HuH-7 (cell line): Measurements from ENCODE around the gene CSTB.

Experiments used
- DNase-seq: peaks from one replicate; pipeline ENCODE4 v3.0.0; 2011; ENCODE audit warnings: low spot score

The CSTB gene

DNA sequence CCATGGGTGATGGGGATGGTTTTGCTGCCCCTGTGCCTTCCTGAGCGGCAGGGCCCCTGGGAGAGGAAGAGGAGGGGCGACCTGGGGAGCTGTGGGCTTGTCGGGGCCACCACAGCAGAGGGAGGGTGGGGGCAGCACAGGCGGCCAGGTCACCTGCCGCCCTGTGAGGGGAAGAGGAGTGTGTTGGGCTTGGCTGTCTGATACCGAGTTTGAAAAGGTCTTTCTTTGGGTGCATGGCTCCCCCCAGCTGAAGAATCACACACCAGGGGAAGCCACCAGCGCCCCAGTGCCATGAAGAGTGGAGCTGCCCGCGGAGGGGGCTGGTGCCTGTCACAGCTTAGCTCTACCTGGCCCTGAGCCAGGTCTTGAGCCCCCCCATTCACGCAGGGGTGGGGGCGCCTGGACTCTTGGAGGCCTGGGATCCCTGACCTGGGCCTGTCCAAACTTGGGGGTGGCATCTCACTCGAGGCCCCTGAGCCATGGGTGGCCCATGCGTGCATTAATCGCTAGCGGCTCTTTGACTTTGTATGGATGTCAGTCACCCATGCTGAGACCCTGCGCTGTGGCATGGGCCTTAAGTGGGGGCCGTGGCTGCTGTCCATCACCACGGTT lies 26.4 kb downstream of the CSTB start:
- no peak for DNase-seq

DNA sequence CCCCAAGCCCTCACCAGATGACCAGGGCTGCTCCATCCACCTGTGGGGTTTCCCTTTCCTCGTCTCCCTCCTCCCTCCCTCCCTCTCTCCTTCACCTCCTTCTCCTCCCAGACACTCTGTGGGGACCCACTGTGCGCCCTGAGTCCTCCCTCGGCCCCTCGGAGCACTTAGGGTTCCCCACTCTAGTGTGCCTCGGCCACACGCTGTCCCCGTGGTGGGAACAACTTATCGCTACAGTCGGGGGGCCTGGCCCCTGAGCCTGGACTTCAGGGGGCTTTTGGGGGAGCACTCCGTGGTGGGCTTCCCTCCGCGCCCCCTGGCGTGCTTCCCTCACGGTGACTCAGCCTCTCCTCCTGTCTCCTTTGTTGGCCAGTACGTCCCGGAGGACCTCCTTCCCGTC lies 27.5 kb downstream of the CSTB start:
- no peak for DNase-seq

DNA sequence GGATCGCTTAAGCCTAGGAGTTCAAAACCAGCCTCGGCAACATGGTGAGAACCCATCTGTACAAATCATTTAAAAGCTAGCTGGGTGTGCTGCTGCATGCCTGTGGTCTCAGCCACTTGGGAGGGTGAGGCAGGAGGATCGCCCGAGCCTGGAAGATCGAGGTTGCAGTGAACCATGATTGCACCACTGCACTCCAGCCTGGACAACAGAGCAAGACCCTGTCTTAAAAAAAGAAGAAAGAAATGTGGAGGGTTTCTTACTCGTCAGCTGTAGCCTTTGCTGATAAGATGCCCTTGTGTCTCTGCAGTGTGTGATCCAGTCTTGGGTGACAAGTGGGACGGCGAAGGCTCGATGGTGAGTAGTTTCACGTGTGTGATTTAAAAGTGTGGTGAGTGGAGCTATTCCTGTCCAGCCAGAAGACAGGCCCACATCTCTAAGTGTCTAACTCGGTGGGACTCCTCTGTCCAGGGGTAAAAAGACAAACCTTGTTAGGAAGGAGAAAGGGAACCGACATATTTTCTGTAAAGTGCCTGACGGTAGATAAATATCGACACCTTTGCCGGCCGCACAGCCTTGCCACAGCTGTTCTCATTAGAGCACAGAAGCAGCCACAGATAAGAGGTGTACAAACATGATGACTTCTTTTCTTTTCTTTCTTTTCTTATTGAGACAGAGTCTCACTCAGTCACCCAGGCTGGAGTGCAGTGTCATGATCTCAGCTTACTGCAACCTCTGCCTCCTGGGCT lies 30.2 kb downstream of the CSTB start:
- DNase-seq = no peak

DNA sequence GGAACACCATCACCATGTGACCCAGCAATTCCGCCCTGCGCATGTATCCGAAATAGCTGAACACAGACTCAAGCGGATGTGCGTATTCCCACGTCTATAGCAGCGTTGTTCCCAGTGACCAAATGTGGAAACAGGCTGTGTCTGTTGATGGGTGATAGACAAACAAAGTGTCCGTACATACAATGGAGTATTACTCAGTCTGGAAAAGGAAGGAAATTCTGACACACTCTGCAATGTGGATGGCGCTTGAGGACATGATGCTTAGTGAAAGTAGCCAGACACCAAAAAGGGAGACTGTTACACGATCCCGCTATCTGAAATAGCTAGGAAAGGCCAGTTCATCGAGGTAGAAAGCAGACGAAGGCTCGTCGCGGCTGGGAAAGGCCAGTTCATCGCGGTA lies 31.4 kb downstream of the CSTB start:
- DNase-seq = no peak

DNA sequence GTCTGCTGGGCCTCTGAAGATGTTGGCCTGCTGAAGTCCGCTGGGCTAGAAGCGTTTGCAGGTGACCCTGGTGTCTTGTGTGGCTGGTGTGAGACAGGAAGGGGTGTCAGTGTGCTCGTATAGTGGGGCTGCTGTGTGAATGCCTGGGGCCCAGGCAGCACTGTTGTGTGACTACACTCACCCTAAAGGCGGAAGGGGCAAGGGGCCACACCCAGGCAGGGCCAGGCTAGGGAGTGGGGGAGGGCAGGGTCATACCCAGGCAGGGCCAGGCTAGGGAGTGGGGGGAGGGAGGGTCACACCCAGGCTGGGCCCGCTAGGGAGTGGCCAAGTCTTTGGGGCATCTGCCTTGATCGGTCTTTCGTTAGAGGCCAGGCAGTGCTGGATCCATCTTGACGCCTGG lies 32.2 kb downstream of the CSTB start:
- no peak for DNase-seq

DNA sequence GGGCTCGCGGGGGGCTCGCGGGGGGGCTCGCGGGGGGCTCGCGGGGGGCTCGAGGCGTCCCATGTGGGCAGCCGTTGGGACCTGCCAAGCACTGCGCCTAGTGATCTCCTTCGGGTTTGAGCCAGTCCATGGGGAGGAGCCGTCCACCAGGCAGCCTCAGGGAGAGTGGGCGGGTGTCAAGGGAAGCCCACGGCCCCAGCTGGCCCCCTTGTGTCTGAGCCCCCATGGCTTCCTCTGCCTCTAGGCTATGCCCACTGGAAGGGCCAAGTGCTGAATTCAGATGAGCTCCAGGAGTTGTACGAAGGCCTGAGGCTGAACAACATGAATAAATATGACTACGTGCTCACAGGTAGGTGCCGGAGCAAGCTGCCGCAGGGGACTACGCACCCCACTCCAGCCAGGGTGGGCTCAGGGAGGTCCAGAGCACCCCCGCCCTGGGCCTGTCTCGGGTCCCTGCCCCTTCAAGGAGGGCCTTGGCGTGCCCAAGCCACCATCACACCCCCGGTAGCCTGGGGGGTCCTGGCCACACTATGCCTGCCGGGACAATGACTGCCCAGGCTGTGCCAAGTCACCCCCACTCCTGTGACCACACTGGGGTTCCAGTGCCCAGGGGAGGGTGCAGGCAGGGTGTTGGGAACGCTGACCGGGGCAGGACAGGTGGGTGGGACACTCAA lies 34.5 kb downstream of the CSTB start:
- DNase-seq = no peak

DNA sequence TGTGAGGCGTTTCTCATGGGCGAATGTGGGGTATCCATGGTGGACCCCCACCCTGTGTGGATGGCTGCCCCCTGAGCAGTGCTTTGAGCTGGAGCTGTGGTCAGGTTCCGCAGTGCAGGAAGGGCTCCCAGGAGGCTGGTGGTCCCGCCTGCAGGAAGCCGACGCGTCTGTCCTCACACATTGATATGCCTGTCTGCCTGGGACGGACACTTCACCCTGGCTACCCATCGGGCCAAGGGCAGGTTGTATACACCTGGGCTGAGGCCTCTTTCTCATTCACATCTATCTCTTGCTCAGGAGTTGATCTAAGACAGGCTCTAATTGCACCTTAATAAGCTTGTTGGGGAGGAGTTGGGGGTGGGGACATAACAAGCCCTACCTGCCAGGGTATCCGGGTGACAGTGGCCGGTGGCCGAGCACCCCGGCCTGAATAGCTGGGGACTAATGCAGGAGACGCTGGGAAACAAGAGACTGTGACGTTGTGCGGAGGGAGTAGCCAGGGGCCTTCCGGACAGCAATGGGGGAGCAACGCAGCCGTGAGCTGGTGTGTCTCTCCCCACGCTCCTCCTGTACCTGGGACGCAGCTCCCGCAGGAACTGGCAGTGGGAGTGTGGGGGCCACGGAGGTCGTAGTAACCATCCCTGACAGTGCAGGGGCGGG lies 35.5 kb downstream of the CSTB start:
- DNase-seq = no peak

DNA sequence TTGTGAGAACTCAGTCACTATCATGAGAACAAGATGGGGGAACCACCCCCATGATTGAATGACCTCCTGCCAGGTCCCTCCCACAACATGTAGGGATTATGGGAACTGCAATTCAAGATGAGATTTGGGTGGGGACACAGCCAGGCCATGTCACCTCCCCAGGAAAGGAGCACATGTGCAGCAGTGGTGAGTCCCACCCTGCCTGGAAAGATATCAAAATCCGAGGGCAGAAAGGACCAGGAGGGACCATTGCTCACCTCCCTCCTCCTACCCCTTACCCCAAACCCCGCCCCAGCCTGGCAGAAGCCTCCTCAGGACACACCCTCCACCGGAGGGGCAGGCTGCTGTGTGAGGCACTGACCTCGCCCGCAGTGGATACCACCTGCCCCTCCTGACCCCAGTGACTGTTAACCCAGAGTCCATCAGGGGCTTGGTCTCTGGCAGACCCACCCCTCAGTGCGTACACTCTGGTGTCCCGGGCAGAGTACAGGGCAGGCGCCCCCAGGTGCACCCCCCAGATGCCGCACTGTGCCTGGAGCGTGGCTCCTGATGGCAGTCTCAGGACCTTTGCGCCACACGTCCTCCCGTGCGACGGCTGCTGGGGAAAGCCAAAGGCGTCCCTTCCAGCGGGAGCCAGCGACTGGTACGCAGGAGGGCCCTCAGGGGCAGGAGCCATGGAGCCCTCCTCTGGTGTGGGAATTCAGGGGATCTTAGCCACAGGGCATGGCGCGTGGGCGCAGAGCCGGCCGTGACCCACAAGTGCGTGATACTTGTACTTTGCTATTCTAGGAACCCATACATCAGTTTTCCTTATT lies 36.3 kb downstream of the CSTB start:
- no peak for DNase-seq

DNA sequence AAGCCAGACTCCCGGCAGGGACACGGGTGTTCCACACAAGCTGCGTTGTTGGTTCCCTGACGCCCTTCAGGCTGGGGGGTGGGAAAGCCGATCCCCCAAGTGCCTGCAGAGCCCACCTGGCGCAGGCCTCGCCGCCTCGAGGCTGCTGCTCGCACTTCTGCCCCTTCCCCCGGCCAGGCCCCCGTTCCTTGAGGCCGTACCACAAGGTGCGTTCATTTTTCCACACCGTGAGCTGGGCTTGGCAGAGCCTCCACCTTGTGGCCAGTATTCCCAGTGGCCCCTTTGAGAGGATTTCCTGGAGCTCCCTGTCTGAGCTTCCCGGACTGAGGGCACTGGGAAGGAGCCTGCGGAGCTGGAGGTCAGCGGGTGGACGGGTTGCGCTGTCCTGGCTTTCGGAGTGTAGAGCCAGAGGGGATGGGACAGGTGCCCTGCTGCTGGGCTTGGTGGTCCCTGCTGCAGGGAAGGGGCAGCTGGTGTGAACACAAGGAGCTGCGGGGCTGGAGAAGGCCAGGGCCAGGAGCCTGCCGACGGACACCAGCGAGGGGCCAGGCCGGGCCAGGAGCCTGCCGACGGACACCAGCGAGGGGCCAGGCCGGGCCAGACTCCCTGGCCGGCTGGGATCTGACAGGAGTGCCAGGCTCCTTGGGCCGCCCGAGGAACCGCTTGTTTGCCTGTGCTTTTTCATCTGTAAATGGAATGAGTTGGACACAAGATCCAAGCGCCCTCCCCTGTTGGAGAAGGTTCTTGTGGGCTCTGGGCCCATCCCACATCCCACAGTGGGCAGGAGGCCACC lies 38.8 kb downstream of the CSTB start:
- no peak for DNase-seq

DNA sequence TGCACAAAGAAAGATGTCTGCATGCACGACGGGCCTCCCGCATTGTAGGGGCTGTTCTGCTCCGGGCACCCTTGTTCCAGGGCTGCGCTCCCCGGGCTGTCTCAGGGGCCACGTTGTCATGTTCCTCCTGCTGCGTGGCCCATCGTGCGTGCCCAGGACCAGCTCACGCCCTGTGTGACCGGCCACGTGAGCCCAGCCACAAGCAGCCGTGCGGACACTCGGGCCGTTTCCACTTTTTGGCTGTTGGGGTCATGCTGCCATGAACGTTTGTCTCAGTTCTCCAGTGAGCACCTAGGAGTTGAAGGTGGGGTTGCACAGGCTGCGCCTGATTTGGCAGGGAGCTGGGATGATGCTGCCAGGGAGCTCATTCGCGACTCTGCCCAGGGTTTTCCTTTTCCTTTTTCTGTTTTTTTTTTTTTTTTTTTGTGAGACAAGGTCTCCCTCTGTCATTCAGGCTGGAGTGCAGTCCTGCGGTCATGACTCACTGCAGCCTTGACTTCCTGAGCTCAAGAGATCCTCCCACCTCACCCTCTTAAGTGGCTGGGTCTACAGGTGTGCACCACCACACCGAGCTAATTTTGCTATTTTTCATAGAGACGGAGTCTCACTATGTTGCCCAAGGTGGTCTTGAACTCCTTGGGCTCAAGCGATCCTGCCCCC lies 39.8 kb downstream of the CSTB start:
- DNase-seq = no peak

DNA sequence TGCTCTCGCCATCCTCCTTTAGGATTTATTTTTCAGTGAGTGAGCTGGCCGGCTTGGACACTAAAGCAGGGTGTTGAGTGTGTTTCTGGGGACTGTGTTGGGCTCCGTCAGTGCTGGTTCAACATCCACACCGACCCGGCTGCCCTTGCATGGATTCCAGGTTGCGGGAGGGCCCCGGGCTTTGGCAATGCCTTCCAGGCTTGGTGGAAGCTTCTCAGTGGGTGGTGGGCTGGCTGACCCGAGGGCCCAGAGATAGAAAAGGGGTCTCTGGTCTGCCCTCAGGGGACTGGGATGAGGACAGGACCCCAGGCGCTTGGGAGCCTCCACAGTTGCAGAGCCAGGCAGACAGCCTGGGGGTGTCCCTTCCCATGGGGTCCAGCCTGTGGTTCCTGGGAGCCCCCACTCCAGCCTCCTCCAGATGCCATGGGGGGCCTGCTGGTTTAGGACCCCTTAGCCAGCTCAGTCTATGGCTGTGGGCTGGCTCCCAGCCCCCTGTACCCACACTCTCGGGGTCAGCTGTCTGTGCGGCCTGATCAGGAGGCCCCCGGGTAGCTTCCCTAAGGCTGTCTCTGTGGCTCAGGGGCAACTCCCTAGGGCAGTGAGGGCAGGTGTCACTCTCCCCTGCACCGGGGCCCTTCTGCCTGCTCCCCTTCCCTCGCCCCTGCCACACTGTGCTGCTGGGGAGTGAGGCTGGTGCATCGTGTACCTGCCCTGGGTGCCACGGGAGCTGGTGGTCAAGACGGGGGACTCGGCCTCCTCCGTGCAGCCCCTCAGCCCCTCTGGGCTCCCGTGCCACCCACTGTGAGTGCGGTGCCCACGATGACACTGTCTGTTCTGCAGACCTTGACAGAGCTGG lies 40.6 kb downstream of the CSTB start:
- DNase-seq = no peak

DNA sequence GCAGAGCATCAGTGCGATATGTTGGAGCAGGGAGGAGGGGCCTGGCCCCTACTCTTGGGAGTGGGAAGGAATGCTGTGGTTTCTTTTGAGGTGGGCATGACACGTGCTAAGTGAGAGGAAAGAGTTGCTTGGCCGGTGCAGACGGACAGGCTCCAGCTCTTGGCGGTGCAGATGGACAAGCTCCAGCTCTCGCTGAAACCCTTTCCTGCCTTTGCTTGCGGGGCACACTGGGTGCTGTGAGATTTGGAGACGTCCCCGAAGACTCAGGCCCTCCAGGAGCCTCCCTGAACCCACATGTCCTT lies 41.2 kb downstream of the CSTB start:
- no peak for DNase-seq

DNA sequence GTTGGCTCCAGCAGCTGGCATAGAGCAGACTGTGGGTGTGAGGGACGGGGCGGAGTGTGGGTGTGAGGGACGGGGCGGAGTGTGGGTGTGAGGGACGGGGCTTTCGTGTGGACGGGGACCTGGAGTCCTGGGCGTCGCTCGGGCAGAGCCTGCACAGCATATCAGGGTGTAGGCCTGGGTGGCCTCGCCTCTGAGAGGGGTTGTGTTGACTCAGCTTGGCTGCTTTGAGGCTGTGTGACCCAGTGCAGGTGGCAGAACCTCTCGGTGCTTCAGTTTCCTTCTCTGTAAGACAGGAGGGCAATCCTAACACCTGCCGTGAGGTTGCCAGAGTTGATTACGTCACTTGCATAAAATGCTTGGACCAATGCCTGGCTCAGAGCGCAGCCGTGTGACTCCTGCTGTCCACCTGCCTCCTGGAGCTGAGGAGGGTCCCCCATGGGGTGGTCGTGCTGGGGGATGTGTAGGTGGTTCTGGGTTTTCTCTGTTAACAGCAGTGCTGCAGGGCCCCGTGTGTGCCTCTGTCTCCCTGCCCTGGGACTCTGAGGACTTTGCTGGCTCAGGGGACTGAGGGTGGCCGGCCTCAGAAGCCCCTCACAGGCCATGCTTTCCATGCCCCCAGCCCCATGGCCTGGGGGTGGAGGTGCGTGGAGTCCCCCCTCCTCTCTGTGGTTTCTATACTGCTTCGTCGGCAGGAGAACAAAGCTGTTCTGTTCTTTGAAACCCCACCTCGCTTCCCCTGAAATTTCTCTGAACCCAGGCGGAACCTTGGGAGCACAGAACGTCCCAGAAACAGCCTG lies 41.8 kb downstream of the CSTB start:
- DNase-seq = no peak

DNA sequence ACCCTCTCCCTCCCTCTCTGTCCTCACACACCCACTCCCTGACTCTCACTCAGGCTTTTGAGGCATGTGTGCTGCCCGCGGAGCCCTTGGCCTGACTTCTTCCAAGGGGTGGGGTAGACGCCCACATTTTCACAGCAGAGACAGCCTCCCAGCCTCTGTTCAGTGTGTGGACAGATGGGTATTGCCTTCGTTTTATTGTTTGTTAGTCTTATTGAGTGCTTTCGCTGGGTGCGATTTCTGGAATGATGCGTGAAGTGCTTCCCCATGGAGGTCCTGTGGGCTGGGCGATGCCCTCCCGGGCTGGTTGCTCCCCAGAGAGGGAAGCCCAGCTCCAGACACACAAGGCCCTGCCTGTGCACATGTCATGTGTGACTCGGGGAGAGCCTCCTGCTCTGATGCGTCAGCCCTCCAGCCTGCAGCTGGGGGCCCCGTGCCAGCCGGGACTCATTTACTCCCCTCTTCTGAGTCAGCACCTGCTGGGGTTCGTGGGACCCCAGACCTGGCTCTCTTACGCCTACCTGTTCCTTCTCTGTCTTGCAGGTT lies 42.5 kb downstream of the CSTB start:
- DNase-seq = no peak

DNA sequence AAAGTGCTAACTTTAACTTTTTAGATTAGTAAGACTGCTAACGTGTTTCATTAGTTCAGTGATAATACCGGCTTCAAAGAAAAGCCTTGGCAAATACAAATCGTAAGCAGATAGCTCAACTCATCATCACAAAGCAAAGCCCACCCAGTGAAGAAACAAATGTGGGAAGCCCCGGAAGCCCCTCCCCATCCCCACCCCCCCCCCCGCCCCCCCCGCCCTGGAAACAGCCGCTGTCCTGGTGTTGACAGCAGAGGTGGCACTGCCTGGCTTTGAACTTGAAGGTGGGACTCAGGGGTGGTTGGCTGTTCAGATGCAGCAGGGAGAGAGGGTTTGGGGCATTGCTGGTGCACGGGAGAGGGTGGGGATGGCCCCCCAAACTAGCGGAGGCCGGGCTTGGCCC lies 43.0 kb downstream of the CSTB start:
- no peak for DNase-seq

DNA sequence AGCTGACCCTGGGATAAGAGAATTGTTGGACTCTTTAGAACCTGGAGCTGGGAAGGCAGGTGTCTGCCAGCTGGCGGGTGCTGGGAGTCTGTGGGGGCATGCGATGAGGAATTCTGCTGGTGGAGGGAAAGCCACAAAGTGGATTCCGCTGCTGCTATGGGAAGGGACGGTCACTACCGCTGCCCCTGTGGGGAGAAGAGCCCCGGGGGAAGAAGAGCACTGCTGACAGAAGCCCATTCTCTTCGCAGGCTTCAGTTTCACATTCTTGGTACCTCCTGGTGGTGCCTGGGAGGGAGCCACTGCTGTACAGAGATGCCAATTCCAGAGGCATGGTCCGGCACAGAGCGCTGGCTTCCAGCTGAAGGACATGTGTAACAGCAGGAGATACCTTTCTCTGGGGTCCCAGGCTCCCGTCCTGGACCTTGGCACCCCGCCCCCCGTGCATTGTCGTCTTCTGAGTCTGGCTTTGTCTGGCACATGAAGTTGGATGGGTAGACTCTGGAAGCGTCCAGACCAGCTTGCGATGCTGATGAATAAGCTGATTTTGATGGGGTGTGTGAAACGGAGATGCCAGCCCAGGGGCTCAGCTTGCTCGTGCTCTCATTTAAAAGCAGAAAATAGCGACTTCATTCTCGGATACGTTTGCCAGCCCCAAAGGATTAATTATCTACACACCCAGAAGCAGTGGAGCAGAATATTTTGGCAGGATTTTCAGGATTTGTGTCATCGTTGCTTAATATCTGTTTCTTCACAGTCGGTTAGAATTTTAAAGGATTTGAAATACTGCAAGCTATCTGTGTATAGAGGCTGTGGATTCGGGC lies 44.0 kb downstream of the CSTB start:
- DNase-seq = no peak

DNA sequence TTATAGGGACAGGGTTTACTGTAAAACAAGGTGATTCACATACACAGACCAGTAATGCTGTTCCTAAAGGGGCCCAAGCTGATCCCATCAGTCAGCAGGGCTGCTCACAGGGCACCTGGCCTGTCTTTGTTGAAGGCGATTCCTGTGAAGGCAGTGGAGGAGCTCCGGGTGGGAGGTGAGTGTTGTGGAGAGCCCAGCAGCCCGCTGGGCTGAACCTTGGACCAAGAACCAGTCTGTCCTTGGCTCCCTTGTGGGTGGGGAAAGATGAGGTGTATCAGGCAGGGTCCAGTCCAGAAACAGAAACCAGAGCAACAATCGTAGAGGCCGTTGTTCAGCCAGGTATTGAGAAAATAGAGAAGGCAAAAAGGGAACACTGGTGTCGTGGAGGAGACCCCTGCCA lies 44.6 kb downstream of the CSTB start:
- no peak for DNase-seq
